Measurements from ENCODE around the gene GALNT1.

GALNT1 gene

GRCh38 chr18:35617865-35618264 lies 36.3 kb downstream of the GALNT1 start:
- no peak for TF ChIP-seq CTCF (IDR thresholded peaks at IDR 0.05; ENCODE audit: insufficient read depth, low read length, poor library complexity, severe bottlenecking)
- TF ChIP-seq EZH2phosphoT487 (conservative IDR thresholded peaks at IDR 0.05; ENCODE audit: low read length), result no peak
- Histone ChIP-seq H3K9ac (ENCODE audit: low read length) (no peak overlapping the region), H3K9me3 (ENCODE audit: insufficient read depth, low read length) (no peaks in the 10 kb centered on the region), H3F3A (ENCODE audit: insufficient read depth) (no peaks in the 10 kb centered on the region), H3K27me3 (ENCODE audit: low read length) (no peaks in the 10 kb centered on the region), H3K79me2 (ENCODE audit: insufficient read depth, low read length) (no peaks in the 10 kb centered on the region; the same call in 1 of the 2 replicates), H3K27ac (ENCODE audit: low read depth, low read length) (no peak overlapping the region), H3K9me2 (replicated peaks; ENCODE audit: insufficient read depth, low read length) (no peaks in the 10 kb centered on the region), H3K4me2 (ENCODE audit: low read depth, low read length, poor library complexity, severe bottlenecking) (no peak overlapping the region), H3K4me3 (ENCODE audit: insufficient read depth, low read length, poor library complexity, severe bottlenecking) (no peak overlapping the region), H3K36me3 (ENCODE audit: low read length) (no peaks in the 10 kb centered on the region), H2AFZ (ENCODE audit: low read depth, low read length, severe bottlenecking) (no peak overlapping the region), H4K20me1 (ENCODE audit: low read depth, low read length) (no peaks in the 10 kb centered on the region)

- no peak for TF ChIP-seq EZH2phosphoT487 (conservative IDR thresholded peaks at IDR 0.05; ENCODE audit: low read length)
- TF ChIP-seq CTCF (IDR thresholded peaks at IDR 0.05; ENCODE audit: insufficient read depth, low read length, poor library complexity, severe bottlenecking), result no peak
- Histone ChIP-seq H4K20me1 (ENCODE audit: low read depth, low read length) (no peaks in the 10 kb centered on the region), H3K9me3 (ENCODE audit: insufficient read depth, low read length) (no peaks in the 10 kb centered on the region), H3K9ac (ENCODE audit: low read length) (no peak overlapping the region), H3K4me3 (ENCODE audit: insufficient read depth, low read length, poor library complexity, severe bottlenecking) (no peak overlapping the region), H3K36me3 (ENCODE audit: low read length) (no peaks in the 10 kb centered on the region), H3F3A (ENCODE audit: insufficient read depth) (no peaks in the 10 kb centered on the region), H3K79me2 (ENCODE audit: insufficient read depth, low read length) (no peaks in the 10 kb centered on the region; the same call in 1 of the 2 replicates), H2AFZ (ENCODE audit: low read depth, low read length, severe bottlenecking) (no peak overlapping the region), H3K9me2 (replicated peaks; ENCODE audit: insufficient read depth, low read length) (no peaks in the 10 kb centered on the region), H3K27ac (ENCODE audit: low read depth, low read length) (no peak overlapping the region), H3K4me2 (ENCODE audit: low read depth, low read length, poor library complexity, severe bottlenecking) (no peak overlapping the region), H3K27me3 (ENCODE audit: low read length) (no peaks in the 10 kb centered on the region)
Measured at GRCh38 chr18:35618289-35618688, 36.7 kb downstream of the GALNT1 start.

GRCh38 chr18:35618696-35619095 lies 37.2 kb downstream of the GALNT1 start:
- Histone ChIP-seq H3K9ac (ENCODE audit: low read length) (no peak overlapping the region), H3K27me3 (ENCODE audit: low read length) (no peaks in the 10 kb centered on the region), H3K36me3 (ENCODE audit: low read length) (no peaks in the 10 kb centered on the region), H3K9me2 (replicated peaks; ENCODE audit: insufficient read depth, low read length) (no peaks in the 10 kb centered on the region), H3K27ac (ENCODE audit: low read depth, low read length) (no peak overlapping the region), H2AFZ (ENCODE audit: low read depth, low read length, severe bottlenecking) (no peak overlapping the region), H3K4me2 (ENCODE audit: low read depth, low read length, poor library complexity, severe bottlenecking) (no peak overlapping the region), H3K4me3 (ENCODE audit: insufficient read depth, low read length, poor library complexity, severe bottlenecking) (no peak overlapping the region), H3F3A (ENCODE audit: insufficient read depth) (no peaks in the 10 kb centered on the region), H3K9me3 (ENCODE audit: insufficient read depth, low read length) (no peaks in the 10 kb centered on the region), H3K79me2 (ENCODE audit: insufficient read depth, low read length) (no peaks in the 10 kb centered on the region), H4K20me1 (ENCODE audit: low read depth, low read length) (no peaks in the 10 kb centered on the region)
- TF ChIP-seq EZH2phosphoT487 (conservative IDR thresholded peaks at IDR 0.05; ENCODE audit: low read length) (no peak), CTCF (IDR thresholded peaks at IDR 0.05; ENCODE audit: insufficient read depth, low read length, poor library complexity, severe bottlenecking) (no peak)

Measured in SU-DHL-6 (cell line).